ENCODE results near the gene BAD.
"Not testable (repeated sequence)": the region's sequence is repeated elsewhere in the genome, so short reads cannot be mapped to it uniquely, and the experiment has no call there.

The BAD gene

DNA sequence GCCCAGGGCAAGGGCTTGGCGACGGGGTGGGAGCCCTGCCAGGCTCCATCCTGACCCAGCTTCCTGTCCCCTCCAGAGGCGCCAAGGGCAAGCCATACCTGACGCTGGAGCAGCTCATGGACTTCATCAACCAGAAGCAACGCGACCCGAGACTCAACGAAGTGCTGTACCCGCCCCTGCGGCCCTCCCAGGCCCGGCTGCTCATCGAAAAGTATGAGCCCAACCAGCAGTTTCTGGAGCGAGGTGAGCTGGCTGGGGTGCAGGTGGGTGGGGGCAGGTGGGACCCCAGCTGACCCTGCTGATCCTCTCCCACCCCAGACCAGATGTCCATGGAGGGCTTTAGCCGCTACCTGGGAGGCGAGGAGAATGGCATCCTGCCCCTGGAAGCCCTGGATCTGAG, 28.2 kb downstream of the BAD start:
- DNase-seq (ENCODE audit: low spot score), result no peak

GRCh38 chr11:64255135-64256128, 29.0 kb downstream of the BAD start:
- DNase-seq (ENCODE audit: low spot score), result no peak

GRCh38 chr11:64254326-64254725, 30.1 kb downstream of the BAD start:
- no peak for DNase-seq (ENCODE audit: low spot score)

GRCh38 chr11:64253481-64253880, 31.0 kb downstream of the BAD start:
- no peak for DNase-seq (ENCODE audit: low spot score)

DNA sequence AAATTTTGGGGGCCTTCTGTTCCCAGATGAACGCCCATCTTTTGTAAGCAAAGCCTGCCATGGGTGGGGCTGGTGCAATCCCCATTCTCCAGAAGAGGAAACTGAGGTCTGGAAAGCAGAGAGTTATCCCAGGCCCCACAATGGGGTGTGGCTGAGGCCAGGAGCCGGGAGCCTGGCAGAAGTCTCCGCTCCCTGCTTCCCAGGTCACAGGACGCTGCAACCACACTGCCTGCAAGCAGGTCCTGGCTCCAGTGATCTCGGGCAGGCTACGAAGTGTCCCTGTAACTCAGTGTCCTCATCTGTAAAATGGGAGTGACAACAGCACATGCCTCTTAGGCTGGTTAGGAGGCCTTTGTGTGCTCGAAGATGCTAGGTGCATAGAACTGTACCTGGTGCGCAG, 31.4 kb downstream of the BAD start:
- DNase-seq (ENCODE audit: low spot score), result no peak

DNA sequence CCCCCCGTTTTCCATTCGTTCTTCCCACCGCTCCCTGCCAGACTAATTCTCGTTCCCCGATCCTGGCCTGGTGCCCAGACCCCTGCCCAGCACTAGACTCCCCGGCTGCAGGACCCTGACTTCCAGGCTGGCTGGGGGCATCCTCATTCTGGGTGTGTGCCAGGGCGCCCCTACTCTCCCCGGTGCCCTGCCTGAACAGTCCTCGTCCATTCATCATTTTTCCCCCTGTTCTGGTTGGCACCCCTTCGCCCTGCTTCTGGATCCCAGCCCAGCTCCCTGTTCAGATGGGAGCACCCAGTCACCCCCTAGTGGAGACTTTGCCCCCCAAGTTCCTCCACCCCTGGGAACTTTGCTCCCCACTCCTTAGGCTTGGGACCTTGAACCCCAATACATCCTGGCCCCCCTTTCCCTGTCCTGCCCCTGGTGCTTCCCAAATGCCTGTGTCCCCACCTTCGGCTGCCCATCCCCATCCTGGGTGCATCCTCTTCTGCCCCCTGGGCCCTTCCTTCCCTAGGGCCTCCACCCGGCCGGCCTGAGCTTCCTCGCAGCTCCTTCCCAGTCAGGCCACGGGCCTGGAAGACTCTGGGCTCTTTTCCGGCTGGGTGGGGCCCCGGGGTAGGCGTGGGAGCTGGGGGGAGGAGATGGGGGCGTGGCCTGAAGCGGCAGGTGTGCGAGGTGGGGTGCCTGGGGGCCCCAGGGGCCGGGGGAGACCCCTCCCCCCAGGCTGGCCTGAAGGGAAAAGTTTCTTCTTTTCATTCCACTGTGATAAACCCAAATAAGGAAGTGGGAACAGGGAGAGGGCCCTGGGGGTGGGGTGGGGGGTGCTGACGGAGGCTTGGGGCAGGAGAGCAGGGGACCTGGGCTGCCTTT, 32.2 kb downstream of the BAD start:
- no peak for DNase-seq (ENCODE audit: low spot score)

- DNase-seq (ENCODE audit: low spot score), result no peak
These were observed 32.8 kb downstream of the BAD start for GRCh38 chr11:64251753-64252002.

- DNase-seq (ENCODE audit: low spot score), result no peak
These were observed 33.3 kb downstream of the BAD start, which contains the start of gene PLCB3 for GRCh38 chr11:64251016-64251752. Gene PLCB3, plus strand, starts transcription at chr11:64251530. Its CDS starts 120 bp downstream, at chr11:64251650.

DNA sequence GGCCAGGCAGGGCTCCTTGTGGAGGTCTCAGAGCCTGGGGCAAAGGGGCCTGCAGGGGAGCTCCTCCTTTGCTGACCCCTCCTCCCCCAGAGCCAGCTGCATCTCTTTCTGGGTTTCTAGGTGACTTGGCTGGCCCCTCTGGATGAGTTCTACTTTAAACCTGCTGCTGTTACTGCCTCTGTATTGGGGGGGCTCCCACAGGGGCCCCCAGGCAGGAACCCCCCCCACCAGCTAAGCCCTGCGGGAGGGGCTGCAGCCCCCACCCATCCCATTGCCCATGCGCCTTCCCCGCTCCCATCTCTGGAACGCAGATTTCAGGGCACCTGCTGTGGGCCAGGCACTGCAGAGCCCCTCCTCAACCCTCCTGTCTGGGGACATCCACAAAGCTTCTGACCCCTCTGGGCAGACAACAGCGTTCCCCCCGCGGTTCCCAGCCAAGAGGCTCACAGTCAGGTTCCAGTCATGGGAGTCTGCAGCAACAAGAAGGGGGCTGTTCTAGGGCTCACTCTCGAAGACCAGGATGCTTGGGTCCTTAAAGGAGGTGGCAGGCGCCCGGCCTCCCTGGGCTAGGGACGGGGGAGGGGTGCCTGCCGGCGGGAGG, 34.0 kb downstream of the BAD start:
- no peak for DNase-seq (ENCODE audit: low spot score)

GRCh38 chr11:64249563-64250414, 34.7 kb downstream of the BAD start:
- no peak for DNase-seq (ENCODE audit: low spot score)

GRCh38 chr11:64249038-64249437, 35.4 kb downstream of the BAD start:
- DNase-seq (ENCODE audit: low spot score), result no peak

DNA sequence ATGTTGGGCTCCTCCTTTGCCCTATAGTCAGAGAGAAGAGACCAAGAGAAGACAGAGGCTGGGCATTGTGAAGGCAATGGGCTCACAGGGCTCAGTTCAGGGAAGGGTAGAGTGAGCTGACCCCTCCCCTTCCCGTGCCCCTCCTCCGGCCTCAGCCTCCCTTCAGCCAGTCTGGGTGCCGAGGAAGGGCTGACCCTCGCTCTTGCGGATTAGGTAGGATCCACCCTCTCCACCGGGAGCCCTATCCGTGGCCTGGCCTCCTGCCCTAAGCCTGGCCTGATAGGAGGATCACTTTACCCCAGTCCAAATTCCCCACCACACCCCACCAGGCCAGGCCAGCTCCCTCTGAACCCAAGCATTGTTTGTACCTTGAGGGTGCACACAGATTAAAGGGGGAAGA, 35.9 kb downstream of the BAD start:
- DNase-seq (ENCODE audit: low spot score), result no peak

GRCh38 chr11:64247729-64248531, 36.5 kb downstream of the BAD start:
- DNase-seq (ENCODE audit: low spot score), result no peak

GRCh38 chr11:64246871-64247728, 37.4 kb downstream of the BAD start, which contains the start of gene PPP1R14B:
Gene PPP1R14B, minus strand, starts transcription at chr11:64246943. Its CDS starts 270 bp downstream, at chr11:64246673.
- DNase-seq (ENCODE audit: low spot score), result peak; percentile 86

DNA sequence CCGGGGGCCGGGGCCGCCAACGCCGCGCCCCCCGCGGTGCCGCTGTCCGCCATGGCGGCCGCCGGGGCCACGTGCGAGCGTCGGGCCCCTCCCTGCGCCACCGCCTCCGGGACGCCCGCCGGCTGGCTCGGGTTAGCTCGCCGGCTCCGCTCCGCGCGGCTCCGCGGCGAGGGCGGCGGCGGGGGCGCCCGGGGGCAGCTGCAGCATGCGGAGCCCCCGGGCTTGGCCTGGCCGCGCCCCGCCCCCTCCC, 37.9 kb downstream of the BAD start:
- not testable (repeated sequence) for DNase-seq (ENCODE audit: low spot score)

- peak; percentile 67 for DNase-seq (ENCODE audit: low spot score)
These were observed 38.5 kb downstream of the BAD start for GRCh38 chr11:64245797-64246620.

GRCh38 chr11:64245401-64245796, 39.1 kb downstream of the BAD start:
- no peak for DNase-seq (ENCODE audit: low spot score)

DNA sequence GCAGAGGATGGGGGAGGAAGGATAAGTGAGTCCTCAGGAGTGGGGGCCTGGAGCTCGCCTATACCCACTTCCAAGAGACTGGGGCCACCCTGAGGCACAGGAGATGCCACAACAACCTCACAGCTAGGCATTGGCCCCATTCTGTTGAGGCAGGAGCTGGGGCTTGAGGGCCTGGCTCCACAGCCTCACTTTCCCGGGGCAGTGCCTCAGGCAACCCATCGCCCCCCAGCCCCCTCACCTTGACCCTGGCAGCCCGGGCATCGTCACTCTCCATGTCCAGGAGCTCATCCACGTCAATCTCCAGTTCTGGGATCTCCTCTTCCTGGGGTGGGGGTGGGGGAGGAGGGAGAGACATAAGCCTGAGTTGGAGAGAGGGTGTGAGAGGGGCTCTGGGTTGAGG, 39.5 kb downstream of the BAD start:
- no peak for DNase-seq (ENCODE audit: low spot score)

All from activated CD4-positive, alpha-beta T cell treated with anti-CD3 and anti-CD28 coated beads, Interleukin-2, Interleukin-4, amounts not matched to agents 100 ng/mL and 50 ng/mL, durations not matched to agents 16 hours and 8 hours (primary cell).